ENCODE measurements around the gene EEFSEC. TPM values are rescaled to one million over a fixed set of nuclear protein-coding genes. Genes with fewer than 3 reads are reported as not detected.

The EEFSEC gene
- total RNA-seq, 1 experiment from 2014 or later, result 9.5 TPM

GRCh38 chr3:128424508-128425069 is 271.3 kb downstream of the EEFSEC start:
- H3K9me3 ChIP-seq (ENCODE audit: control insufficient read depth, low read depth, low read length), result no peaks in the 10 kb centered on the region
- Mint-ChIP-seq H3K4me3 (no peak overlapping the region), H3K4me1 (peaks cover 18 to 27% of the 10 kb centered on the region in 2 experiments), H3K27ac (no peak overlapping the region), H3K36me3 (ENCODE audit: insufficient read depth in 1 of 3, low read depth in 3 of 3) (no peaks in the 10 kb centered on the region), H3K27me3 (ENCODE audit: low read depth) (peaks cover 60% of the 10 kb centered on the region), H3K9me3 (no peaks in the 10 kb centered on the region)
- no CpG with 5 or more reads among the region's 14 CpGs for WGBS (ENCODE audit: extremely low coverage, insufficient read length, low lambda C conversion rate)
- no peak overlapping the region for H3K9ac ChIP-seq (ENCODE audit: extremely low read depth, insufficient read length, low read length)
- H3K23me2 ChIP-seq (ENCODE audit: insufficient read length, low read depth, low read length, poor library complexity, severe bottlenecking), result peaks cover 4% of the 10 kb centered on the region
- no peak for TF ChIP-seq CTCF (conservative IDR thresholded peaks at IDR 0.05)
- no peak overlapping the region for H2BK12ac ChIP-seq (ENCODE audit: insufficient read length, low read depth, low read length)
- no peak overlapping the region for H2BK120ac ChIP-seq (ENCODE audit: low read depth, low read length, poor library complexity, severe bottlenecking)
- H3K56ac ChIP-seq (ENCODE audit: insufficient read length, low read depth, low read length), result no peak overlapping the region
- H2AK5ac ChIP-seq (ENCODE audit: insufficient read length, low read length), result no peak overlapping the region
- H4K5ac ChIP-seq (ENCODE audit: insufficient read length, low read depth, low read length), result no peak overlapping the region
- H3K4ac ChIP-seq (ENCODE audit: low read depth, low read length), result no peak overlapping the region
- H4K8ac ChIP-seq (replicated peaks; ENCODE audit: insufficient read length, low read depth, low read length), result no peak overlapping the region
- H3K18ac ChIP-seq (ENCODE audit: insufficient read length, low read depth, low read length), result no peak overlapping the region
- H4K91ac ChIP-seq (ENCODE audit: insufficient read length, low read depth, low read length), result no peak overlapping the region
- no peak overlapping the region for H3K4me2 ChIP-seq (ENCODE audit: insufficient read depth, insufficient read length, low read length)
- no peak overlapping the region for H2BK20ac ChIP-seq (ENCODE audit: low read depth, low read length, poor library complexity, severe bottlenecking)
- H3K79me2 ChIP-seq (ENCODE audit: insufficient read depth, low read length), result no peaks in the 10 kb centered on the region
- H2AFZ ChIP-seq (ENCODE audit: low read length), result no peak overlapping the region
- DNase-seq, result no peak
- no peak overlapping the region for H3K23ac ChIP-seq (ENCODE audit: insufficient read length, low read depth, low read length)
- H3K14ac ChIP-seq (ENCODE audit: insufficient read depth, low read length), result no peak overlapping the region
- no peaks in the 10 kb centered on the region; the same call in 1 of the 2 replicates for H3K4me1 ChIP-seq (ENCODE audit: insufficient read depth, low read length)
- no peaks in the 10 kb centered on the region for H3K79me1 ChIP-seq (ENCODE audit: insufficient read depth, low read depth, low read length, poor library complexity, severe bottlenecking)
- no peaks in the 10 kb centered on the region for H4K20me1 ChIP-seq (ENCODE audit: control insufficient read depth, insufficient read depth, insufficient read length)
- no peak overlapping the region for H3K27ac ChIP-seq (ENCODE audit: insufficient read length, low read depth, low read length)
- H2BK15ac ChIP-seq (ENCODE audit: low read depth, low read length), result no peak overlapping the region
- H3T11ph ChIP-seq (ENCODE audit: low read length), result no peak overlapping the region
- no peak overlapping the region for H2BK5ac ChIP-seq (ENCODE audit: insufficient read length, low read length)
- H3K27me3 ChIP-seq (ENCODE audit: insufficient read depth, low read length), result peaks cover 10% of the 10 kb centered on the region; the same call in 1 of the 2 replicates
